Endothelial cell (in vitro differentiated cells): ENCODE results near the gene ABHD12. TPM values are rescaled to one million over a fixed set of nuclear protein-coding genes. Genes with fewer than 3 reads are reported as not detected.

Experiments
- DNase-seq: peaks from one replicate; pipeline ENCODE4 v3.0.0; 2021; ENCODE audit warnings: low spot score
- H3K27ac Mint-ChIP-seq: one replicate; pipeline ENCODE4 v1.8.0; 2021; ENCODE audit warnings: mixed read lengths, inconsistent platforms; ENCODE audit not compliant: unreplicated experiment
- H3K27me3 Mint-ChIP-seq: one replicate; pipeline ENCODE4 v1.8.0; 2021; ENCODE audit warnings: mild to moderate bottlenecking, moderate library complexity, mixed read lengths, inconsistent platforms; ENCODE audit not compliant: unreplicated experiment
- H3K36me3 Mint-ChIP-seq: one replicate; pipeline ENCODE4 v1.8.0; 2021; ENCODE audit warnings: mild to moderate bottlenecking, low read depth, mixed read lengths, inconsistent platforms; ENCODE audit not compliant: unreplicated experiment
- H3K4me1 Mint-ChIP-seq: one replicate; pipeline ENCODE4 v1.8.0; 2021; ENCODE audit warnings: mild to moderate bottlenecking, mixed read lengths, inconsistent platforms; ENCODE audit not compliant: unreplicated experiment
- H3K4me3 Mint-ChIP-seq: one replicate; pipeline ENCODE4 v1.8.0; 2021; ENCODE audit warnings: mild to moderate bottlenecking, mixed read lengths, inconsistent platforms; ENCODE audit not compliant: unreplicated experiment
- H3K9me3 Mint-ChIP-seq: one replicate; pipeline ENCODE4 v1.8.0; 2021; ENCODE audit warnings: mixed read lengths, inconsistent platforms; ENCODE audit not compliant: unreplicated experiment
- CTCF ChIP-seq: fragments of 200-600 bp; sonication (generic); IDR thresholded peaks from one replicate; pipeline ENCODE4 v1.5.0; 2021; ENCODE audit warnings: antibody characterized with exemption; ENCODE audit not compliant: unreplicated experiment
- total RNA-seq: library from RNA; stranded (reverse); fragmentation: NEBNext Ultra II Directional; extraction: Animal tissue kit (Norgen Biotek cat#: 25700); gene quantifications from one replicate; pipeline ENCODE4 v1.2.1, GENCODE V29; 2021; ENCODE audit not compliant: unreplicated experiment

The ABHD12 gene
- total RNA-seq, 1 donor from 2014 or later = 28.0 TPM

- Mint-ChIP-seq H3K9me3 (no peaks in the 10 kb centered on the region), H3K4me3 (no peak overlapping the region), H3K4me1 (no peaks in the 10 kb centered on the region), H3K27me3 (peaks cover 5% of the 10 kb centered on the region), H3K36me3 (peaks cover 16% of the 10 kb centered on the region), H3K27ac (no peak overlapping the region)
- DNase-seq = no peak
- TF ChIP-seq CTCF = no peak
These were observed 136.1 kb downstream of the ABHD12 start for GRCh38 chr20:25254571-25254970.

GRCh38 chr20:25253606-25254275 lies 136.9 kb downstream of the ABHD12 start:
- Mint-ChIP-seq H3K27ac (no peak overlapping the region), H3K4me1 (peaks cover 8% of the 10 kb centered on the region), H3K27me3 (peaks cover 7% of the 10 kb centered on the region), H3K36me3 (peaks cover 7% of the 10 kb centered on the region), H3K4me3 (no peak overlapping the region), H3K9me3 (no peaks in the 10 kb centered on the region)
- no peak for DNase-seq
- no peak for TF ChIP-seq CTCF

GRCh38 chr20:25252686-25253421 lies 137.8 kb downstream of the ABHD12 start:
- Mint-ChIP-seq H3K4me1 (peaks cover 9% of the 10 kb centered on the region), H3K27me3 (peaks cover 8% of the 10 kb centered on the region), H3K27ac (no peak overlapping the region), H3K36me3 (peaks cover 6% of the 10 kb centered on the region), H3K4me3 (no peak overlapping the region), H3K9me3 (no peaks in the 10 kb centered on the region)
- no peak for TF ChIP-seq CTCF
- DNase-seq = no peak

- no peaks in the 10 kb centered on the region for H3K9me3 Mint-ChIP-seq
- DNase-seq = no peak
- no peak for TF ChIP-seq CTCF
- H3K27ac Mint-ChIP-seq = no peak overlapping the region
- no peak overlapping the region for H3K4me3 Mint-ChIP-seq
- peaks cover 9% of the 10 kb centered on the region for H3K4me1 Mint-ChIP-seq
- peaks cover 6% of the 10 kb centered on the region for H3K36me3 Mint-ChIP-seq
- peaks cover 8% of the 10 kb centered on the region for H3K27me3 Mint-ChIP-seq
These were observed 138.4 kb downstream of the ABHD12 start for GRCh38 chr20:25252230-25252651.

- no peak for TF ChIP-seq CTCF
- Mint-ChIP-seq H3K27ac (no peak overlapping the region), H3K4me1 (peaks cover 14% of the 10 kb centered on the region), H3K4me3 (no peak overlapping the region), H3K36me3 (peaks cover 11% of the 10 kb centered on the region), H3K27me3 (peaks cover 11% of the 10 kb centered on the region), H3K9me3 (no peaks in the 10 kb centered on the region)
- no peak for DNase-seq
These were observed 139.1 kb downstream of the ABHD12 start for GRCh38 chr20:25251558-25251957.
